Astrocyte (in vitro differentiated cells and primary cell): Measurements from ENCODE around the gene IQSEC3. TPM values are rescaled to one million over a fixed set of nuclear protein-coding genes. Genes with fewer than 3 reads are reported as not detected.

ENCODE experiments used
- DNase-seq: peaks from one replicate; pipeline ENCODE4 v3.0.0-alpha.2; 2010; ENCODE audit warnings: low read depth
- FAIRE-seq: peaks from 2 replicates; lab custom pipeline; 2011; peaks lifted over from hg19 to GRCh38; lab: Jason Lieb, UNC
- H2AFZ ChIP-seq: 2 replicates; pipeline ENCODE4 v1.6.0; 2012; ENCODE audit warnings: low read depth, low read length, inconsistent platforms
- H3K27ac ChIP-seq: 2 replicates; pipeline ENCODE4 v1.5.1; 2011; ENCODE audit warnings: low read depth, low read length, inconsistent platforms
- H3K27me3 ChIP-seq: 2 replicates; pipeline ENCODE4 v1.6.0; 2011; ENCODE audit warnings: low read length, inconsistent platforms; ENCODE audit not compliant: insufficient read depth
- H3K36me3 ChIP-seq: 2 replicates; pipeline ENCODE4 v1.5.1; 2011; ENCODE audit warnings: low read length, inconsistent platforms; ENCODE audit not compliant: insufficient read depth
- H3K4me1 ChIP-seq: 2 replicates; pipeline ENCODE4 v1.5.1; 2011; ENCODE audit warnings: low read length, inconsistent platforms; ENCODE audit not compliant: insufficient read depth
- H3K4me2 ChIP-seq: 2 replicates; pipeline ENCODE4 v1.6.0; 2012; ENCODE audit warnings: low read length, inconsistent platforms
- H3K4me3 ChIP-seq: 2 replicates; pipeline ENCODE4 v1.5.1; 2011; ENCODE audit warnings: low read depth, mild to moderate bottlenecking, low read length, inconsistent platforms; ENCODE audit not compliant: insufficient read depth
- H3K79me2 ChIP-seq: 2 replicates; pipeline ENCODE4 v1.6.0; 2012; ENCODE audit warnings: mild to moderate bottlenecking, low read length, inconsistent platforms; ENCODE audit not compliant: insufficient read depth
- H3K9ac ChIP-seq: 2 replicates; pipeline ENCODE4 v1.6.0; 2012; ENCODE audit warnings: mild to moderate bottlenecking, low read length, inconsistent platforms
- H3K9me3 ChIP-seq: 2 replicates; pipeline ENCODE4 v1.5.1; 2012; ENCODE audit warnings: low read depth, mild to moderate bottlenecking, low read length, inconsistent platforms; ENCODE audit not compliant: insufficient read depth
- H4K20me1 ChIP-seq: 2 replicates; pipeline ENCODE4 v1.6.0; 2012; ENCODE audit warnings: low read length, inconsistent platforms; ENCODE audit not compliant: insufficient read depth
- H3K27ac Mint-ChIP-seq: one replicate; pipeline ENCODE4 v1.8.0; 2021; ENCODE audit warnings: mild to moderate bottlenecking, mixed read lengths; ENCODE audit not compliant: unreplicated experiment
- H3K27me3 Mint-ChIP-seq: one replicate; pipeline ENCODE4 v1.8.0; 2021; ENCODE audit warnings: low read depth, mixed read lengths; ENCODE audit not compliant: unreplicated experiment
- H3K36me3 Mint-ChIP-seq: one replicate; pipeline ENCODE4 v1.8.0; 2021; ENCODE audit warnings: low read depth, mixed read lengths; ENCODE audit not compliant: unreplicated experiment
- H3K4me1 Mint-ChIP-seq: one replicate; pipeline ENCODE4 v1.8.0; 2021; ENCODE audit warnings: low read depth, mixed read lengths; ENCODE audit not compliant: unreplicated experiment
- H3K4me3 Mint-ChIP-seq: one replicate; pipeline ENCODE4 v1.8.0; 2021; ENCODE audit warnings: mild to moderate bottlenecking, moderate library complexity, mixed read lengths; ENCODE audit not compliant: unreplicated experiment
- H3K9me3 Mint-ChIP-seq: one replicate; pipeline ENCODE4 v1.8.0; 2021; ENCODE audit warnings: mild to moderate bottlenecking, mixed read lengths; ENCODE audit not compliant: unreplicated experiment
- CTCF ChIP-seq: IDR thresholded peaks from 2 replicates; pipeline ENCODE4 v1.5.1; 2011; ENCODE audit warnings: low read depth, mild to moderate bottlenecking, inconsistent platforms, low read length, moderate library complexity; ENCODE audit not compliant: insufficient read depth
- EZH2 ChIP-seq: IDR thresholded peaks from 2 replicates; pipeline ENCODE4 v1.6.1; 2012; ENCODE audit warnings: mild to moderate bottlenecking, low read length, inconsistent platforms; ENCODE audit not compliant: insufficient read depth
- total RNA-seq: library from RNA; stranded (reverse); gene quantifications from 2 replicates; pipeline ENCODE4 v1.2.1, GENCODE V29; 2021

Gene IQSEC3
- total RNA-seq, 1 donor from 2014 or later = 0.34 TPM

- no peak overlapping the region for H2AFZ ChIP-seq
- peaks cover 56% of the 10 kb centered on the region for H3K4me1 Mint-ChIP-seq
Observed at GRCh38 chr12:171743-172676, 105.4 kb downstream of the IQSEC3 start.

DNA sequence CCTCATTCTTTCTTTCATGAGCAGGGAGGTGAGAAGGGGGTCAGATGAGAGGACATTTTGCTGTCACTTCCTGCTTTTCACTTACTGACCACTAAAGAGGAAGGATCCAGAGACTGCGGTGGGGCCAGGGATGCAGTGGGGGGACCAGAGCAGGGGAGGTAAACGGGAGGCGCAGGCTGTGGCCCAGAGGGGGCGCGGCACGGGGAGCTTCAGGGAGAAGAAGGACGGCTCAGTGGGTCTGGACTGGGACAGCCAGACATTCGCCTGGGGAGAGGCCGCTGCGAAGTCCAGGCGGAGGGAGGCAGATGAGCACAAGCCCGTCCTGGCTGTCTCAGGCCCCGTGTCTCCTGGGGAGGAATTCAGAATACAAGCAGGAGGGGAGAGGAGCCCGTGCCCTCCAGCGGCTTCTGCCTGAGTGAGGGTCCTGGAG lies 106.2 kb downstream of the IQSEC3 start:
- Mint-ChIP-seq H3K27ac (peak overlapping the region; percentile 41), H3K27me3 (peaks cover 8% of the 10 kb centered on the region), H3K9me3 (peaks cover 1% of the 10 kb centered on the region), H3K36me3 (no peaks in the 10 kb centered on the region), H3K4me3 (no peak overlapping the region), H3K4me1 (peaks cover 51% of the 10 kb centered on the region)
- no peak overlapping the region for H3K4me3 ChIP-seq
- no peak for FAIRE-seq
- DNase-seq = no peak
- no peaks in the 10 kb centered on the region for H4K20me1 ChIP-seq
- no peaks in the 10 kb centered on the region for H3K36me3 ChIP-seq
- no peak overlapping the region for H3K27ac ChIP-seq
- no peaks in the 10 kb centered on the region for H3K27me3 ChIP-seq
- H3K4me1 ChIP-seq = peaks cover 36% of the 10 kb centered on the region
- H3K9me3 ChIP-seq = no peaks in the 10 kb centered on the region
- H3K79me2 ChIP-seq = no peaks in the 10 kb centered on the region
- no peak overlapping the region for H3K9ac ChIP-seq
- H2AFZ ChIP-seq = no peak overlapping the region
- no peak overlapping the region for H3K4me2 ChIP-seq
- TF ChIP-seq EZH2 (no peak), CTCF (no peak)

More at GRCh38 chr12:171743-172676, 105.4 kb downstream of the IQSEC3 start:
- FAIRE-seq (no peak), DNase-seq (no peak)
- Histone ChIP-seq H3K27ac (no peak overlapping the region), H3K9ac (no peak overlapping the region), H4K20me1 (no peaks in the 10 kb centered on the region), H3K9me3 (no peaks in the 10 kb centered on the region), H3K36me3 (no peaks in the 10 kb centered on the region), H3K79me2 (no peaks in the 10 kb centered on the region), H3K4me3 (no peak overlapping the region), H3K4me2 (no peak overlapping the region), H3K4me1 (peaks cover 30% of the 10 kb centered on the region), H3K27me3 (no peaks in the 10 kb centered on the region)
- TF ChIP-seq EZH2 = no peak
- no peak for TF ChIP-seq CTCF
- H3K4me3 Mint-ChIP-seq = no peak overlapping the region
- peaks cover 8% of the 10 kb centered on the region for H3K27me3 Mint-ChIP-seq
- H3K27ac Mint-ChIP-seq = peak overlapping the region; percentile 41
- H3K9me3 Mint-ChIP-seq = peaks cover 1% of the 10 kb centered on the region
- H3K36me3 Mint-ChIP-seq = no peaks in the 10 kb centered on the region

DNA sequence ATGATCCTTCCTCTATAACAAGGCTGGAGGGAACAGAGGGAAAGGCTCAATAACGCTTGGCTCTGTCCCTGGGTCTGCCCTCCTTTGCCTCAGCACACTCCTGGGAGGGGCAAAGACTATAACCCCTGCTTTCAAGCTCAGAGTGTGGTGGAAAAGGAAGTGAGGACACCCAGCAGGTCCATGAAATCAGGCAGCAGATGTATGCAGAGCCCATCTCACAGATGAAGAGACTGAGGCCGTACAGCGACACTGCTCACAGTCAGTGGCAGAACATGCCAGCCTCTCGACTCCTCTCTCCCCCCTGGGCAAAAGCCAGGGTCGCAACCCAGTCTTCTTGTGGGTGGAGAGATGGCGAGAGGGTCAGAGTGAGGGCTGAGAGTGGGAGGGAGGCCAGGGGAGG lies 107.6 kb downstream of the IQSEC3 start:
- no peaks in the 10 kb centered on the region for H3K36me3 ChIP-seq
- no peak overlapping the region for H3K4me3 ChIP-seq
- TF ChIP-seq CTCF = no peak
- no peak for TF ChIP-seq EZH2
- no peak for FAIRE-seq
- H3K9me3 ChIP-seq = no peaks in the 10 kb centered on the region
- H3K27me3 ChIP-seq = no peaks in the 10 kb centered on the region
- H3K27me3 Mint-ChIP-seq = peaks cover 8% of the 10 kb centered on the region
- H3K4me3 Mint-ChIP-seq = no peak overlapping the region
- H3K4me1 Mint-ChIP-seq = peaks cover 53% of the 10 kb centered on the region
- H3K9ac ChIP-seq = no peak overlapping the region
- H3K9me3 Mint-ChIP-seq = peaks cover 4% of the 10 kb centered on the region
- H3K4me2 ChIP-seq = no peak overlapping the region
- H2AFZ ChIP-seq = no peak overlapping the region
- no peak for DNase-seq
- H3K36me3 Mint-ChIP-seq = no peaks in the 10 kb centered on the region
- no peak overlapping the region for H3K27ac ChIP-seq
- H3K79me2 ChIP-seq = no peaks in the 10 kb centered on the region
- peaks cover 32% of the 10 kb centered on the region for H3K4me1 ChIP-seq
- H3K27ac Mint-ChIP-seq = no peak overlapping the region
- H4K20me1 ChIP-seq = no peaks in the 10 kb centered on the region
